GM12864 (cell line): ENCODE results near the gene POLA1.

ENCODE experiments used
- DNase-seq: peaks from one replicate; pipeline ENCODE4 v3.0.0-alpha.2; 2011; ENCODE audit warnings: low read depth
- H3K4me3 ChIP-seq: 2 replicates; pipeline ENCODE4 v1.5.1; 2011; ENCODE audit warnings: mild to moderate bottlenecking, low read depth, low read length, control low read depth
- CTCF ChIP-seq: IDR thresholded peaks from 2 replicates; pipeline ENCODE4 v1.5.1; 2011; ENCODE audit warnings: low read depth, mild to moderate bottlenecking, moderate library complexity, low read length, control low read depth, inconsistent platforms; ENCODE audit errors: missing control alignments

POLA1 gene

GRCh38 chrX:25028726-25029125 is 335.0 kb downstream of the POLA1 start:
- no peak for TF ChIP-seq CTCF
- no peak for DNase-seq
- no peak overlapping the region for H3K4me3 ChIP-seq

GRCh38 chrX:25029288-25029825 is 335.6 kb downstream of the POLA1 start:
- no peak for TF ChIP-seq CTCF
- DNase-seq, result no peak

GRCh38 chrX:25034889-25035288 is 341.2 kb downstream of the POLA1 start:
- DNase-seq, result no peak
- TF ChIP-seq CTCF, result no peak
- H3K4me3 ChIP-seq, result no peak overlapping the region

More at GRCh38 chrX:25029288-25029825, 335.6 kb downstream of the POLA1 start:
- no peak overlapping the region for H3K4me3 ChIP-seq

GRCh38 chrX:25039036-25039435 is 345.3 kb downstream of the POLA1 start:
- TF ChIP-seq CTCF, result no peak
- DNase-seq, result no peak
- no peak overlapping the region for H3K4me3 ChIP-seq

- H3K4me3 ChIP-seq, result no peak overlapping the region
- no peak for DNase-seq
- no peak for TF ChIP-seq CTCF
These were observed 349.5 kb downstream of the POLA1 start for GRCh38 chrX:25043192-25043591.
